LNCaP clone FGC (cell line): ENCODE measurements around the gene HHATL.

Source experiments
- DNase-seq: peaks from one replicate; pipeline ENCODE4 v3.0.0-alpha.2; 2011; ENCODE audit warnings: low read depth
- H3K4me3 ChIP-seq: 2 replicates; pipeline ENCODE4 v1.5.1; 2011; ENCODE audit warnings: mild to moderate bottlenecking, low read depth, low read length, control low read depth
- CTCF ChIP-seq: IDR thresholded peaks from 2 replicates; pipeline ENCODE4 v1.5.1; 2012; ENCODE audit warnings: mild to moderate bottlenecking; ENCODE audit not compliant: control insufficient read depth, insufficient read depth; ENCODE audit errors: extremely low read depth

Gene HHATL

GRCh38 chr3:42707620-42708355 lies 5.2 kb upstream of the HHATL start:
- H3K4me3 ChIP-seq = no peak overlapping the region
- DNase-seq = no peak
- TF ChIP-seq CTCF = no peak

DNA sequence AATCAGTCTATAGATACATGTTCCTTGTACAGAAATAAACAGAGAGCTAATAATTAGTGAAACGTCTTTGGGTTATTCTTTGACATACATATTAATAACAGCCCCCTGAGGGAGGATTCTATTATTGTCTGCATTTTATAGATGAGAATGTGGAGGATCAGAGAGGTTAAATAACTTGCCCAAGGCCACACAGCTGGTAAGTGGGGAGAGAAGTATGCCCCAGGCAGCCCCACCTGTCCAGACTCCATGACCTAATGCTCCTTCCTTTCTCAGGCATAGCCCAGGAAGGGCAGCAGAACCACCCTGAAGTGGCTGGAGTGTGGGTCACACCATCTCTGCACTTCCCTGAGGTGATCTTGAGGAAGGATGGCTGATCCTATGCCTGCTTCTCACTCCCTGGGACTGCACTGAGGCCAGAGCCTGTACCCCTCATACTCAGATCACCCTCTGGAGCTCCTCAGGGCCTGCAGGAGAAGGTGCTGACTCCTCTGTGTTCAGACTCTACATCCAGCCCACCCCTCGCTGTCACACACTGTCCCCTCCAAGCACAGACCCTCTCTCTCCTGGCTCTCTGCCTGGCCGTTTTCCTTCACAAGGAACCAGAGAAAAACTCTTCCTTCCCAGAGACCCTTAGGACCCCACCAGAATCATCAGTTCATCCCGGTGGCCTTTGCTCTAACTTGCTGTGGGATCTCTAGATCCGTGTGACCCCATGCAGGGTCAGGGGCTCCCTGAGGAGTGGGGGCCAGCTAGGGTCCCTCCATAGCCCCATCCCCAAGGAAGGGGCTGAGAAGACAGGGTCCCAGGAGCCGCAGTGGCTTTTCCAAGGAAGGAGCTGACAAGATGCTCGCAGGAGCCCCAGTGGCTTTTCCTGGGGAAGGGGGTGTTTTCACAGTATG lies 4.4 kb upstream of the HHATL start:
- no peak overlapping the region for H3K4me3 ChIP-seq
- no peak for DNase-seq
- no peak for TF ChIP-seq CTCF

DNA sequence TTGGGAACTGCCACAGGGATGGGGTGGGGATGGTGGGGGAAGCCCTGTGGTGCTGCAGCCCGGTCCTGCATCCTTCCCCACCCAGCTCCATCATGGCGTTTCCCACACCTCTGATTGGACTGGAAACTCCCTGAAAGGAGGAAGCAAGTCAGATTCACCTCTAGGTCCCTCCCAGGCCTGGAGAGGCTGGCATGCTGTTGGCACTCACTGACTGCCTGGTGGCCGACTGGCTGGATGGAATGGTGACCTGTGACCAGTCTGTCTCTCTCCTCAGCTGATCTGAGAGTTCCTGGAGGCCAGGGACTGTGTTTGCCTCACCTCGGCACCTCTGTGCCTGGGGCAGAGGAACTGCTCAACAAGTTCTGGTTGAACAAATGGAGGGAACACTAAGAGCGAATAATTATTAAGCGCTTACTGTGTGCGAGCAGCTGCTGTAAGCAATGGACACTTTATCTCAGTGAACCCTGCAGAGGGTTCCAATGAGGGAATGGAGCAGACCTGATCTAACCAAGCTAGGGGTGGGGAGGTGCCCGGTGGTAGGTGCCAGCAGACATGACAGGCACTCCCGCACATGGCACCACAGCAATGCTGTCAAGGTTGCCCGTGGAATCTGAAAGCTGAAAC lies 3.5 kb upstream of the HHATL start:
- H3K4me3 ChIP-seq = no peak overlapping the region
- no peak for DNase-seq
- TF ChIP-seq CTCF = no peak

DNA sequence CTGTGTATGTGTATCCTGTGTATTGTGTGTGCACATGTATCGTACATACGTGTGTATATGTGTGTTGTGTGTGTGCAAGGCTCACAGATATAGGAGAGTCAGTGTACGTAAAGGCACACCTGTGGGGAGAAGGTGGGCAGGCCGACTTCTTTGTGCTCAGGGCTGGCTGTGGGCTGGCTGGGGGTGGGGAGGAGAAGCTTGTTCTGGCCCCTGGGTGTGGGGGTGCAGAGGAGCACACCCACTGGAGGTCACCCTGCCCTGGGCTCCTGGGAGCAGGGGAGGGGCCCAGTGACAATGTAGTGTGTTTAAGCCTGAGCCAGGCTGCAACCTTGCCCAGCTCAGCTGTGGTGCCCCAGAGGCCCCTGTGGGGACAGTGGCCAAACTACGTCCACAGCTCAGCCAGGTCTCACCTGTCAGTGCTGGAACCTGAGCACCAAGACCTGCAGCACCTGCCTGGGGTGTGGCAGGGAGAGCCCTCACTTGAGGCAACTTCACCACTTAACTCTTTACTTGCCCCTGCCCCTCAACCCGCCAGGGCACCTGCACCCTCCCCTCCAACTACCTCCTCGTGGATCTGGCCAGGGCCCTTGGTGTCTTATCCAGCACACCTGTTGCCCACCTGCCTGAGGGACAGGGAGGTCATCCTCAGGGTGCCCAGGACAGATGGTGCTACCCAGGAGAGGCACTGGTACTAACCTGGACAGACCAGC lies 2.6 kb upstream of the HHATL start:
- no peak for DNase-seq

DNA sequence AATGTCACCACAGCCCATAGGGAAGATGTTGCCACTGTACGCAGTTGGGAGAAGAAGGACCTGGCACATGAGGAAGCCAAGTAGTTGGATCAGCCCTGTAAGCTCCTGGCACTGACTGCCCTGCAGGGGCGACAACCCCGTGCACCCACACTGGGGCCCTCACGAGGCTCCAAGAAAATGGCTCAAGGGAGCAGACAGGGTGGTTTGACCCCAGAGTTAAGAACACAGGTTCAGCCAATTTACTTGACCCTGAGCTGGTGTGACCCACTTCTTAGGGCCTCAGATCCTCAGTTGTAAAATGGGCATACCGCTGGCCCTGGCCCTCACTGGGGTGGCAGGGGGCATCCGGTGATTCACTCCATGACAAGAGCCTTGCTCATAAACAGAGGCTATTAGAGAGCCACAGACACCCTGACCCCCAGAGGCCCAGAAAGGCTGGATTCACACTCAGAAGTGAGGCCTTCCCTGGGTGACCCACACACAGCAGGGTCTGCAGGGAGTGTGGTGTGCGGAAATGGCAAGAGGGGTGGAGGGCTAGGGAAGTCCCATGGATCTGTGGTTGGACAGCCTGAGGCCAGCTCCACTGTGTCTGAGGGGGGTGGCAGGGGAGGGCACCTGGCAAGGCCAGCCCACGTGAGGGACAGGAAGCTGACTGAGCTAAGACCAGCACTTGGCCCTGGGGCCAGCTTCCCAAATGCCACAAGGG lies 1.7 kb upstream of the HHATL start:
- H3K4me3 ChIP-seq = no peak overlapping the region
- TF ChIP-seq CTCF = no peak
- DNase-seq = no peak

More for the DNA sequence above, 2.6 kb upstream of the HHATL start:
- TF ChIP-seq CTCF = no peak
- H3K4me3 ChIP-seq = no peak overlapping the region

DNA sequence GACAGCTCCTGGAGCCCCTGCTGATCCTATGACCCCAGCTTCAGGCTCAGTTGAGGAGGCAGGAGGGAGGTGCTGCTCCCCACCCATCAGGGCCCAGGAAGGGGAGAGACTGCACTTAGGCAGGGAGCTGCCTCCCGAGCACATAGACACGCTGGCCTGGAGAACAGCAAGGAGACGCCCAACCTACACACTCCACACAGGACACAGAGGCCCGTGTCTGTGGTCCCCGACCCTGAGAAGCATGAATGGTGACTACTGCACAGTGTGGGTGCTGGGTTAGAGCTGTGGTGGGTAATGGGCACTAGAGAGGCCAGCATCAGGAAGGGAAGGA lies 1.1 kb upstream of the HHATL start:
- DNase-seq = no peak
- TF ChIP-seq CTCF = no peak
- H3K4me3 ChIP-seq = no peak overlapping the region
